H1 (cell line): Measurements from ENCODE around the gene GARNL3. TPM values are rescaled to one million over a fixed set of nuclear protein-coding genes. Genes with fewer than 3 reads are reported as not detected.

Experiments
- ATF3 ChIP-seq: IDR thresholded peaks from 2 replicates; pipeline ENCODE4 v1.6.1; 2011; ENCODE audit warnings: low read depth, mild to moderate bottlenecking, low read length; ENCODE audit not compliant: insufficient read depth
- BCL11A ChIP-seq, 2 experiments: IDR thresholded peaks; one replicate each; pipeline ENCODE4 v1.6.1; 2011; ENCODE audit warnings: low read depth in 2 of 2, low read length in 2 of 2, mild to moderate bottlenecking in 2 of 2
- CHD2 ChIP-seq: IDR thresholded peaks from 2 replicates; pipeline ENCODE4 v1.6.1; 2012; ENCODE audit warnings: low read length, improper control_type of control experiment
- CHD7 ChIP-seq: fragments of 300-600 bp; sonication (generic); IDR thresholded peaks from 2 replicates; pipeline ENCODE4 v1.7.1; 2012; ENCODE audit warnings: low read length, moderate library complexity, mild to moderate bottlenecking, inconsistent platforms; ENCODE audit not compliant: insufficient replicate concordance
- HDAC2 ChIP-seq, 2 experiments: fragments of 300-600 bp in 1 of 2; sonication (generic) in 1 of 2; IDR thresholded peaks; 2 replicates each; pipeline ENCODE4 v1.6.1; 2011 to 2012; ENCODE audit warnings: low read depth in 2 of 2, low read length in 2 of 2, mild to moderate bottlenecking in 2 of 2, moderate library complexity in 2 of 2, borderline replicate concordance in 1 of 2, inconsistent platforms in 1 of 2
- PHF8 ChIP-seq: fragments of 200-600 bp; sonication (generic); conservative IDR thresholded peaks from 2 replicates; pipeline ENCODE4 v1.7.1; 2012; ENCODE audit warnings: low read depth, mild to moderate bottlenecking, inconsistent platforms, low read length, moderate library complexity
- SIRT6 ChIP-seq: IDR thresholded peaks from one replicate; pipeline ENCODE4 v1.7.1; 2012; ENCODE audit warnings: low read length, inconsistent platforms
- SIX5 ChIP-seq: IDR thresholded peaks from 2 replicates; pipeline ENCODE4 v1.6.1; 2011; ENCODE audit warnings: mild to moderate bottlenecking, low read depth, low read length
- SP2 ChIP-seq: IDR thresholded peaks from 2 replicates; pipeline ENCODE4 v1.6.1; 2012; ENCODE audit warnings: mild to moderate bottlenecking, low read length, inconsistent platforms
- TAF1 ChIP-seq: IDR thresholded peaks from 2 replicates; pipeline ENCODE4 v1.6.1; 2011; ENCODE audit warnings: mild to moderate bottlenecking, low read depth, low read length
- TBP ChIP-seq: IDR thresholded peaks from 2 replicates; pipeline ENCODE4 v1.6.1; 2011; ENCODE audit warnings: low read depth, low read length, improper control_type of control experiment
- ZNF274 ChIP-seq: IDR thresholded peaks from 2 replicates; pipeline ENCODE4 v1.7.0; 2012; ENCODE audit warnings: low read length, borderline replicate concordance; ENCODE audit errors: extremely low read depth
- polyA plus RNA-seq, 7 experiments: library from polyadenylated mRNA; depleted of rRNA in 3 of 7; stranded (reverse) in 5 of 7; unstranded in 2 of 7; fragments of >200 nt in 5 of 7; fragments of 200-250 nt in 2 of 7; gene quantifications; 1 replicate in 5 of 7; 2 replicates in 1 of 7; 4 replicates in 1 of 7; pipeline versions ENCODE4 v1.2.1 to v1.2.3, GENCODE V29; 2011 to 2013; ENCODE audit warnings: missing spikeins in 2 of 7, mixed read lengths in 2 of 7
- total RNA-seq: library from RNA; stranded (reverse); fragmentation: NEBNext Ultra II Directional; extraction: Animal tissue kit (Norgen Biotek cat#: 25700); gene quantifications from 2 replicates; pipeline ENCODE4 v1.2.1, GENCODE V29; 2021

The GARNL3 gene
- total and polyA plus RNA-seq, 2 of the 8 experiments (the other 6 are each of a cell fraction or from before 2014, with no cell fraction given): 6.5 to 18.3 TPM

GRCh38 chr9:127382541-127382940 is 118.0 kb downstream of the GARNL3 start (continued):
- no peak for TF ChIP-seq CHD7
- TF ChIP-seq SIX5: no peak
- TF ChIP-seq SP2: no peak
- no peak for TF ChIP-seq HDAC2 (IDR thresholded peaks at IDR 0.05; ENCODE audit: borderline replicate concordance in 1 of 2, low read depth in 2 of 2, low read length in 2 of 2)
- no peak for TF ChIP-seq PHF8
- TF ChIP-seq BCL11A (IDR thresholded peaks at IDR 0.05; ENCODE audit: low read depth in 2 of 2, low read length in 2 of 2): no peak
- no peak for TF ChIP-seq TBP
- TF ChIP-seq SIRT6: no peak
- TF ChIP-seq ATF3: no peak
- TF ChIP-seq TAF1: no peak
- no peak for TF ChIP-seq CHD2
- no peak for TF ChIP-seq ZNF274
